GM10847 (cell line): Measurements from ENCODE around the gene TPI1.

Experiments used
- POLR2A ChIP-seq: IDR thresholded peaks from 2 replicates; pipeline ENCODE4 v1.6.1; 2011; ENCODE audit not compliant: insufficient read length; ENCODE audit errors: extremely low read depth

TPI1 gene

DNA sequence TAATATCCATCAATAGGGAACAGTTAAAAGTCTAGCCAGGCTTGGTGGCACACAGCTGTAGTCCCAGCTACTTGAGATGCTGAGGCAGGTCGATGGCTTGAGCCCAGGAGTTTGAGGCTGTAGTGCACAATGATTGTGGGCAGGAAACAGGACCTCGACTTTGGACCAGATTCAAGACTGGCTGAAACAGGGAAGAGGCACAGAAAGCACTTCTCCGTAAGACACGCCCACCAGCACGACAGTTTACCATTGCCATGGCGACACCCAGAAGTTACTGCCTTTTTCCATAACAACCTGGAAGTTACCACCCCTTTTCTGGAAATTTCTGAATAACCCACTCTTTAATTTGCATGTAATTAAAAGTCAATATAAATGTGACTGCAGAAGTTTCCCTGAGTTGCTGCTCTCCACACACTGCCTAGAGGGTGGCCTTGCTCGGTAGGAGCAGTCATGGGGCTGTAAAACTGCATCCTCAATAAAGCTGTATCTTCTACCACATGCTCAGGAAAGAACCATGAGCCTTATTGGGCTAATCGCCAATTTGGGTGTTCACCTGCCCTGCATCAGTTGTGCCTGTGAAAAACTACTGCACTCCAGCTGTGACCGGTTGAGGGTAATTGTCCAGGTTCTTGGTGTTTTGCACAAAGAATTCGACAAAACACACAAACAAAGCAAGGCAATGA lies 32.6 kb downstream of the TPI1 start:
- no peak for TF ChIP-seq POLR2A

DNA sequence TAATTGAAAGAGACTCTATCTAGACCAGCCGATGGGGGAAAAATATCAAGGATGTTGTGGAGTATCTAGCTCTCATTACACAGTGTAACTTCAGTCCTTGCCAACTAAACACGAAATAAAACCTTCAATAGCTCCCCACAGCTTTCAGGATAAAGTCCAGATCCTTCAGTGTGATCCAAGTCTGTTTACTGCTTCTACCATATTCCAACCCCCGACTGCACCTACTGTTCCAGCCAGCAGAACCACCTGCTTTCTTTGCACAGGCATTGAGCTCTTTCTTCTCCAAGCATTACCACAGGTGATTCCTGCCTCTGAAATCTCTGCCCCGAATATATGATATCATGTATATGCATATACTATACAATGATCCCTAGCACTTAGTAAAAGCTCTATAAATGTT lies 35.1 kb downstream of the TPI1 start:
- TF ChIP-seq POLR2A: no peak

DNA sequence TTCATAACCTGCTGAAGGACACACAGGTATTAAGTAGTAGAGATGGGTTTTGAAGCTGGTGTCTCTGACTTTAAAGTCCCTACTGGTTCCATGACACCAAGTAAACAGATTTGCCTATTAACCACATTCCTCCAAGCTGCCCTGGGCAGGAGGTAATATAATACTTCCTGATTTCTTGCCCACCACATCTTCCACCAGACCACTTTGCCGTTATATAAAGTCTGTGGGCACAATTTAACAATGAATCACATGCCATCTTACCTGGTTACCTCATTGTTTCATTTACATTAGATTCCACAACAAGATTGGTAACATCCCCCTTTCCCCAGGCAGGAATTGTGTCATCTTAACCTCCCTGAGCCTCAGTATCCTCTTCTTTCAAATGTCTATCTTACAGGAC lies 36.4 kb downstream of the TPI1 start:
- no peak for TF ChIP-seq POLR2A

DNA sequence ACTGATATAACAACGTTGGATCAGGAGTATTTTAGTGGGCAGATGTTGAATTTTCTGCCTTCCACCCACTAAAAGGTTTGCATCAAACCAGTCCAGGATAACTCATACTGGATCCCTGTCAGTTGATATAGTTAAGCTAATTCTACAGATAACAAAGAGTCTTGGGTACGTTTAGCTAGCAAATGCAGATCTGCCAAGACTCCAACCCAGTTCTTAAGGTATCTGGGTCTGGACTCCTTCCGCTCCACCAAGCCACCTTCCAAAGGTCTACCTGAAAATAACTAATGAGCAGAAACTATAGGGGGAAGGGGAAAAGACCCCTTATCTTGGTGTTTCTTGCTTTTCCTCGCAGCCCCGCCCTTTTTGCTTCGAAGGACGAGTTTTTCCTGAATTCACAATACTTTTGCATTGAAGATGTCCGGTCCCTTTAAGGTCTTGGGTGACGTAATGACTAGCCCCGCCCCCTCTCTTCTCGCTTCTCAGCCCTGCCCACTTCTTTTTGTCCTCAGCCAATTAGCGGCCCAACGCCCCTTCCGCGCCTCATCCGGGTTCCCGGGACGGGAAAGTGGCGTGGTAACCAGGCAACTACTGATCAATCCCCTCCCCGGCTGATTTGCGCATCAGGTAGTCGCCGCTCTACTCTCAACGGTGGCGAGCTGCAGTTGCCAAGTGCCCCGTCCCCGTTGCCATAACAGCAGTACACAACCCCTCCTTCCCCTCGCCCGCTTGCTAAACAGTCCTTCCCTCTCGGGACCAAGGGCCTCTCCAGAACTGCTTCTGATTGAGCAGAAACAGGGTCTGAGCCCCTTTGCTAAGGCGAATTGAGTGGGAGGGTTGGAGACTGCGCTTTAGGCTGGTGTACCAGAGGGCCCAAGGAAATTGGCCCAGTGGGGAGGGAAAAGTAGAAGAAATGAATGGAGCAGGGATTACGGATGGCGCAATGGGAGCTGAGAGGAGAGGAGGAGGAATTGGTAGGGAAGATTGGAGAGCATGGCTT lies 37.2 kb downstream of the TPI1 start, which contains the start of gene LRRC23:
Gene LRRC23, plus strand, starts transcription at position 543 of the 997 bp plus-strand sequence. CDS start 812 bp downstream, outside the sequence.
- TF ChIP-seq POLR2A: peak; percentile 30

DNA sequence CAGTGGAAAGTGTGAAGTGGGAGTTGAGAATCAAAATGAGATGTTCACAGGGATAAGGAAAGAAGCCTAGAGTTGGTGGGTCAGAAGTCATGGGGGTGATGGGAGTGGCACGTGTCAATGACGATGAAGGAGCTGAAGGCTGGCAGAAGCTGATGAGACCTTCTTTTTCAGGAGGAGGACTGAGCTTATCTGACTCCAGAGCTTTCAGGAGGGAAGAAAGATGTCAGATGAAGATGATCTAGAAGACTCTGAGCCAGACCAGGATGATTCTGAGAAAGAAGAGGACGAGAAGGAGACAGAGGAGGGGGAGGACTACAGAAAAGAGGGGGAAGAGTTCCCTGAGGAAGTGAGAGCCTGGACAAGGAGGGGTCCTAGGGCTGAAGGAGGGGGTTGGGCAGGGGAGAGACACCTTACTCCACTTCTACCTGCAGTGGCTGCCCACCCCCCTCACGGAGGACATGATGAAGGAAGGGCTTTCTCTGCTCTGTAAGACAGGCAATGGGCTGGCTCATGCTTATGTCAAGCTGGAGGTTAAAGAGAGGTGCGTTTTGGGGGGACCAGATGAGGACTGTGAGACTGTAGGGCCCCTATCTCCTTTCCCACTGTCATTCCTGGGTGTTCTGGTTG lies 38.2 kb downstream of the TPI1 start:
- TF ChIP-seq POLR2A: no peak

DNA sequence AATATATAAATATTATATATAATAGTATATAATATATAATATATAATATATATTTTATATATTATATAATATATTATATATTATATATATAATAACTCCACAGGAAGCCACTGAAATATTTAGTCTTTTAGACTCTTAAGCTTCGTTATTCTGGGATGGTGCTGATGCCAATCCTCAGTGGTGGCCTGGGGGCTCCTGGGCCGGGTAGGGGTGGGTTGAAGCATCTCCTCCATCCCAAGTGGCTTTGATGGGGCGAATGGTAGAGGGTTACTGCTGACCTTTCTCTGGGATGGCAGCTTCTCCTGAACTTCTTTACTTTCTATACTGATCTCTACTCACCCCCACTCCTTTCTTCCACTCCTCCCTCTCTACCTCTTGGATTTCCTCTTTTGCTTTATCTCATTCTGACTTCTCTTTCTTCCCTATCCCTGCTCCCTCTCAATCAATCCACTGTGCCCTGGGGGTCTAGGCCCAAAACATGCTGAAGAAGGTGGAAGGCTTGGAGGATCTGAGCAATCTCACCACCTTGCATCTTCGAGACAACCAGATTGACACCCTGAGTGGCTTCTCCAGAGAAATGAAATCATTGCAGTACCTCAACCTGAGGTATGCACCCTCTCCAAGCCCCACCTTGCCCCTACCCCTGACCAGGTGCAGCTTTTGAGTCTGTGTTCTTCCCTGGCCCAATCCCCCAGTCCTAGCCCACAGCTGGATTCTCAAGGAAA lies 42.3 kb downstream of the TPI1 start:
- TF ChIP-seq POLR2A: no peak

DNA sequence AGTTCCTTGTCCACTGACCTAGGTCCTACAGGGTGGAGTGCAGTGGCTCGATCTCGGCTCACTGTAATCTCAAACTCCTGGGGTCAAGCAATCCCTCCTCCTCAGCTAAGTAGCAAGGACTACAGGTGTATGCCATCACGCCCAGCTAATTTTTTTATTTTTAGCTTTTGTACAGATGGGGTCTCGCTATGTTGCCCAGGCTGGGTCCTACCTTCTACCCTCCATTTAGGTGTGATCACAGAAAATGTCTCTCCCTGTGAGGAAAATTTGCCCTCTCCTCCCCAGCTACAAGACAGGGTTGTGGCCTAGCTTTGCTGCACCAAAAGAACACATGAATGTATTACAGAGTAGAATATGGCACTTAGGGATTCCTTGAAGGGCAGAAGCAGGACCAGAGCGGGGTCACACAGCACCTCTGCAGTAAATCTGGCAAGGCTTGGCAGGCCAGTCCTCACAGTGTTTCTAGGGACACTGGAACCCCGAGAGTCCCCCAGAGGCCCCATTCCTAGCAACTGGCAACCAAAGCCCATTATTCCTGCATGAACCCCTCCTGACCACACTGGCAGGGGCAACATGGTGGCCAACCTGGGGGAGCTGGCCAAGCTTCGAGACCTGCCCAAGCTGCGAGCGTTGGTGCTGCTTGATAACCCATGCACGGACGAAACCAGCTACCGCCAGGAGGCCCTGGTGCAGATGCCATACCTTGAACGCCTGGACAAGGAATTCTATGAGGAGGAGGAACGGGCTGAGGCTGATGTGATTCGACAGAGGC lies 45.0 kb downstream of the TPI1 start:
- TF ChIP-seq POLR2A: no peak

DNA sequence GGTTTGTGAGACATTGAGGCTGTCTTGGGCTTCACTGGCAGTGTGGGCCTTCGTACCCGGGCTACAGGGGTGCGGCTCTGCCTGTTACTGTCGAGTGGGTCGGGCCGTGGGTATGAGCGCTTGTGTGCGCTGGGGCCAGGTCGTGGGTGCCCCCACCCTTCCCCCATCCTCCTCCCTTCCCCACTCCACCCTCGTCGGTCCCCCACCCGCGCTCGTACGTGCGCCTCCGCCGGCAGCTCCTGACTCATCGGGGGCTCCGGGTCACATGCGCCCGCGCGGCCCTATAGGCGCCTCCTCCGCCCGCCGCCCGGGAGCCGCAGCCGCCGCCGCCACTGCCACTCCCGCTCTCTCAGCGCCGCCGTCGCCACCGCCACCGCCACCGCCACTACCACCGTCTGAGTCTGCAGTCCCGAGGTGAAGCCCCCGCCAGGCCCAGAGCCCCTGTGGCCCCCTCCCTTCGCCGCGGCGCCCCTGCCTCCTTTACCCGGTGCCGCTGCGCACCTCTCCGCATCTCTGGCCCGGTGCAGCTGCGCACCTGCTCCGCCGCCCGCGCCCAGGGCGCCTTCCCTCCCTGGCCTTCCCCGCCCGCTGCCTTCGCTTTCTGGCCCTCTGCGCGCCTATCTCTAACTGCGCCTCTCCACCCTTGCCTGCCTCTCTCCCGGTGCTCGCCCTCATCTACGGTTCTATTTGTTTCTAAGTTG lies 47.1 kb downstream of the TPI1 start, which contains the start of gene ENO2:
Gene ENO2, plus strand, starts transcription at position 335 of the 701 bp plus-strand sequence. CDS start 1,253 bp downstream, outside the sequence.
- no peak for TF ChIP-seq POLR2A

DNA sequence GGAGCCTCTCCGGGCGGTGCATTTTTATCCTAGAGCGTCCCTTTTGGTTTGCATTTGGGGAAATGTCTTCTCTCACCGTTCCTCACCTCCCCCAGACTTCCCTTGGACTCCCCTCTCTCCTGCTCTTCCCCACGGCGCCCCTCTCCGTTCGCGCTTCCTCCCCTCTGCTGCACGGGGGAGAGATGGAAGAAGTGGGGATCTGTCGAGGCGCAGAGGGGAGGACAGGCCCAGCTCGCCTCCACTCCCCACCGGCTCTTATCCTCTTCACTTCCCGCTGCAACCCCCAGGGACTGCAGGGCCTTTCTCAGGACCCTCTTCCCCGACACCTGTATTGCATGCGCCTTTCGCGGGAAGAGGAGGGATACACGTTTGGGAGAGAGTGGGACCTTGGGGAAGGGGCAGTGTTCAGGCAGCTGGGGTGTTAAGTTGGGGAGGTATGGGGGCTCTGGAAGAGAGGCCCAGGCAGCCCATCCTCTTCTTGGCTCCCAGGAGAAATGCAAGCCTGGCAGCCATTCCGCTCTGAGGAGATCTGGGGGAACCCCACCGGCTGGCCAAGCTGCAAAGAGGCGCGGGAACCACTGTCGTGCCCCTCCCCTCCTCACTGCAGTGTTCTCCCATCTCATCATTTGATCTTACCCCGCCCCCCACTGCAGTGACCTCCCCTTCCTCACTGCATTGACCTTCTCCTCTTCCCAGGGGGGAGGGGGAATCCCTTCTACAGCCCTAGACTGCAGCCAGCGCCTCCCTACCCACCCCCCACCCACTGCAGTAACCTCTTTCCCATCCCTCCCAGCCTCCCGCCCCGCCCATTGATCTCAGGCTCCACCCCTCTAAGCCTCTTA lies 47.8 kb downstream of the TPI1 start:
- no peak for TF ChIP-seq POLR2A

DNA sequence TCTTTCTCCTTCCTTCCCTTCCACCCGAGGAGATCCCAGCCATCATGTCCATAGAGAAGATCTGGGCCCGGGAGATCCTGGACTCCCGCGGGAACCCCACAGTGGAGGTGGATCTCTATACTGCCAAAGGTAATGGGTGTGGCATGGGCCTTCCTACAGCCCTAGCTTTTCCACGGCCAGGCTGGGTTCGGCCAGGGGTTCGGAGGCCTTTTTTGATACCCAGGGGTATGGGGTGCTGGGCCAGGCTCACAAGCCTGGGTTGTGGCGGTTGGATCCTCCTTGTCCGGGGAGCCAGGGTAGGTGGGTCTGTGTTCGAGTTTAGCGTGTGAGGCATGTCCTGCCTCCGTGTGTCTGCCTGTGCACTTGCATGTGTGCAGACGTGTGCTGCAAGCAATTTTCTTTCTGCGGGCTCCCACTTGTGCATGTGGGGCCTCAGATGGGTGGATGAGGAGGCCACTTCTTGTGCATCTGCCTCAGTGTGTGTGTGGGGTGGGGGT lies 48.5 kb downstream of the TPI1 start:
- no peak for TF ChIP-seq POLR2A

DNA sequence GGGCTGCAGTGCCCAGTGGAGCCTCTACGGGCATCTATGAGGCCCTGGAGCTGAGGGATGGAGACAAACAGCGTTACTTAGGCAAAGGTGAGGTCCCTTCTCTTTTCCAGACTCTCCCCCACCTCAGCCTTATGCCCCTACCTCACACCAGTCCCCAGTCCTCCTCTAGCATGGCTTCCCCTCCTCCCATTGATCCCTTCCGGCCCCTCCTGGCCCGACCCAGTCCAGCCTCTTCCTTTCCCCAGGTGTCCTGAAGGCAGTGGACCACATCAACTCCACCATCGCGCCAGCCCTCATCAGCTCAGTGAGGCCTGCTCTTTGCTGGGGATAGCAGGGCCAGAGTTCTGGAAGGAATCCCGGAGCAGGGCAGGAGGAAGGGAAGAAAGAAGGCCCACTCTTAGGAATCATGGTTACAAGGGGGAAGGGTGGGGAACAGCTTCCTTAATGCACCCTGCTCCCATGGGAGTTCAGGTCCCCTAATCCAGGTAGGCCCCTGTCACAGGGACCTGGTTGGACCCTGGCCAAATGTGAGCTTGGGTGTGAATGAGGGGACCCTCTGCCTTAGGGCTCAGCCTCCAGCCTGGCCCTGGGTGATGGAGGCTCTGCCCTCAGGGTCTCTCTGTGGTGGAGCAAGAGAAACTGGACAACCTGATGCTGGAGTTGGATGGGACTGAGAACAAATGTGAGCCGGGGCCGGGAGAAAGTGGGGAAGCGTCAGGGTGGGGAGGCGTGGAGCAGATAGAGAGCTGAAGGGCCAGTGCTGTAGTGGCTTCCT lies 49.3 kb downstream of the TPI1 start:
- TF ChIP-seq POLR2A: no peak
